Erythroblast (primary cell): ENCODE results near the gene MYL10.
A peak's percentile ranks its signal among the peaks of the same experiment; 100 is the strongest.

Experiments used
- DNase-seq, 2 experiments: peaks; one replicate each; lab custom pipeline; 2025; lab: John Stamatoyannopoulos, UW
- GATA1 ChIP-seq: IDR thresholded peaks from 2 replicates; pipeline ENCODE4 v1.6.1; 2011; ENCODE audit warnings: low read depth, mild to moderate bottlenecking, control low read depth, low read length, moderate library complexity
- POLR2A ChIP-seq: IDR thresholded peaks from 2 replicates; pipeline ENCODE4 v1.6.1; 2011; ENCODE audit warnings: mild to moderate bottlenecking, low read length

The MYL10 gene

DNA sequence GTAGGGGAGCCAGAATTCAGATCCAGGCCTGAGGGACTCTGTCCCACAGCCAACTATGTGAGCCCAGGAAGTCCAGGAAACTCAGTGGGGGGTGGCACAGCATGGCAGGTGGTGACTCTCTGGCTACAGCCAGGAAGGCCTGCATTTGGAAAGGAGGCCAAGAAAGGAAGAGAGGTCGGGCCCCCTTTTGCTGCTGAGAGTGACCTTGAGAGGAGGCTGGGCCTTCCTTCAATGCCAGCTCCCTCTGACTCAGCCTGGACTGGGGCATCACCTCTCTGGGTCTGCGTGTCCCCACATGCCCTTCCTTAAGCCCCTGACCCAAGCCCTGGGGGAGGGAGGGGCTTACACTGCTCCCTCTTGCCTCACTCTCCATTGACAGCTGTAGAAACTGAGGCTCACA, 6.4 kb upstream of the MYL10 start:
- no peak for DNase-seq
- TF ChIP-seq GATA1 (no peak), POLR2A (no peak)

DNA sequence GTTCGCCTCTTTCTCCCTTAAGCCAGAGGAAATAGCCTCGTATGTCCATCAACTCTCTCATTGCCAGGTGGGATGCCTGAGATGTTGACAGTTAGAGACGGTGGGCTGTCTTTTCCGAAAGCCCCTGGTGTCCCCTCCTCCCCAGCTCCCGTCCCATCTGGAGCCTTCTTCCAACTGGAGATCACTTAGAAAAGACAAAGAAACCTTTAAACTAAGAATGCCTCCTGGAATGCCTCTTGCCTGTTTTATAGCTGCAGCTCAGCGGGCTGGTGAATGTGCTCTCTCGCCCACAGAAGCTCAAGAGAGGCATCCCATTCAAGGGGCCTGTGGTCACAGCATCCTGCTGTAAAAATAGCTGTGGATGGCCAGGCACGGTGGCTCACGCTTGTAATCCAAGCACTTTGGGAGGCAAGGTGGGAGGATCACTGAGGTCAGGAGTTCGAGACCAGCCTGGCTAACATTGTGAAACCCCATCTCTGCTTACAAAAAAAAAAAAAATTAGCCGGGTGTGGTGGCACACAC, 5.2 kb upstream of the MYL10 start:
- no peak for DNase-seq
- TF ChIP-seq GATA1 (no peak), POLR2A (no peak)

DNA sequence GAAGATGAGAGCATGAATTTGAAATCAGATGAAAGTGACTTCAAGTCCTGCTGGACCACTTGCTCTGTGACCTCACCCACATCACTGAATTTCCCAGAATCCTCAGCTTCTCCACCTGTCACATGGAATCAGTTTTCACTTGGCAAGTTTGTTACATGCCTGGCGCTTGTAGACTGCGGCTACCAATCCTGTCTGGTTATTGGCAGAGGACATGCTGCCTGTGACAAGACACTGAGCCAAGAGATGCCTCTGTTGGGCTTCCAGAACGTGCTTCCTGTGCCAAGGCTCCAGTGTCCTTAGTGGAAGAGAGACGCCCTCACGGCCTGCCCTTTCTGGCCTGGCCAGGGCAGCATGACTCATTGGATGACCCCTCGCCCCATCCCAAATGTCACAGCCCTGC, 4.4 kb upstream of the MYL10 start:
- TF ChIP-seq GATA1 (no peak), POLR2A (no peak)

DNA sequence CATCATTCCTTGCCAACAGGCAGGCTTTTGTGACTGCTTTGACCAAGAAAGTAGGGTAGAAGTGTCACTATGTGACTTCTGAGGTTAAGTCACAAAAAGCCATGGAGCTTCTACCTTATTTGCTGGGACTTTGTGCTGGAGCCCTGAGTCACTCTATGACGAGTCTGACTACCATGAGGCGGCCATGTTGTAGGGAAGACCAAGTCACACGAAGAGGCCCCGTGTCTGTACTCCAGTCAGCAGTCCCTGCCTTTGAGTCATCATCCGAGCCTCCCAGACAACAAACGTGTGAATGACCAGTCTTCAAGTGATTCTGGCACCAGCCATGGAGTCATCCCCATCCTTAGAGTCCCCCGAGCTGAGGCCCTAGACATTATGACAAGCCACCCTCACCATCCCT, 3.5 kb upstream of the MYL10 start:
- DNase-seq, result peak in 1 of 2 experiments; percentile 5
- TF ChIP-seq POLR2A, result no peak
- TF ChIP-seq GATA1, result no peak

More for the DNA sequence above, 4.4 kb upstream of the MYL10 start:
- no peak for DNase-seq

DNA sequence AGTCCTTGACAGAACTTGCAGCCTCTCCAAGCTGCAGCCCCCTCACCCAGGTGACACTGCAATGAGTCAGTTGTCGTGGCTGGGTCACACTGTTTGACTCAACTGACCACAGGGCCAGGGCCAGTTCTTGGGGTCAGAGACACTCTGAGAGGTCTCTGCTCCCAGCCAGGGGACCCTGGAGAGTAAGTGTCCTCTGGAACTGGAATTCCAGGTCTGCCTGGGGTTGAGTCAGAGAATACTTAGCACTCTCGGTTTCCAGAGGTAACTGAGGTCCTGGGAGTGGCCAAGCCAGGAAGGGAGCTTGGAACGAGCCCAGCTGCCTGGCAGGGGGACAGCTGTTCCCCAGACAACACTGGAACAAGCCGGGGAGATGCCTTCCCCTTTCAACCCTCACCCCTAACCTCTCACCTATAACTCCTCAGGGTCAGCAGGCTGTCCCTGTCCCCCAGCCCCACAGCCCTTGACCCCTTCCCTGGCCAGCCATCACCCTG, 2.2 kb upstream of the MYL10 start:
- no peak for DNase-seq
- TF ChIP-seq GATA1 (no peak), POLR2A (no peak)

DNA sequence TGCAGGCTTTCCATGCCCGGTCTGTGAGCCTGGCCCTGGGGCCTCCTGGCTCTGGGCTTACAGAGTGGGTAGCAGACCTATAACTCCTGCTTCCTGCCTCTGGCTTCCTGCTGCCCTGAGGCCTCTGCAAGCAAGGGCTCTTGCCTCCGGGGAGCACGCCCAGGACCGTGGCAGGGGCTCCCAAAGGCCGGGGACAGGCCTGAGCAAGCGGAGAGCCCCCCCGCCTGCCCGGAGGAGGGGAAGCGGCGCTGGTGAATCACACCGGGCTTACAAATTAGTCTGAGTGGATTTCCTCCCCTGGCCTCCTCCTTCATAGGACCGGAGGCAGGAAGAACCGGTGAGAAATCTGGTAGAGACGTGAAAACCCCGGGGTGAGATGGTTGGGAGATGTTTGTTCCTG, 1.5 kb upstream of the MYL10 start:
- no peak for TF ChIP-seq POLR2A
- TF ChIP-seq GATA1, result no peak
- no peak for DNase-seq

DNA sequence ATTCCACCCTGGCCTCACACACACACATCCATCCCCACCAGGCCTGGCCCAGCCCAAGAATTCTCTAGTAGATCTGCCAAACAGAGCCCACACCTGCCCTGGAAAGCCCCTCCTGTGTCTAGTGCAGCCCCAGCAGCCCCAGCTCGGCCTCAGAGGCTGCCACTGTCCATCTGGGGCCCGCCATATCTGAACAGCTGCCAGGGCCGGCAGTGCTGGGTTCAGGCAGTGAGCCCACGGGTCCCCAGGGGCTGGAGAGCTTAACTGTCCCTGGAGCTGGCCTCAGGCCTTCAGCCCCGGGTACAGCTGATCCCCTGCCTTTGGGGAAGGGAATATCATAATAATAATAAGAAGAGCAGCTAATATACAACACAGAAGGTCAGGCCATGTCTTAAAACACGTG, 574 bp downstream of the MYL10 start:
- no peak for TF ChIP-seq POLR2A
- no peak for DNase-seq

DNA sequence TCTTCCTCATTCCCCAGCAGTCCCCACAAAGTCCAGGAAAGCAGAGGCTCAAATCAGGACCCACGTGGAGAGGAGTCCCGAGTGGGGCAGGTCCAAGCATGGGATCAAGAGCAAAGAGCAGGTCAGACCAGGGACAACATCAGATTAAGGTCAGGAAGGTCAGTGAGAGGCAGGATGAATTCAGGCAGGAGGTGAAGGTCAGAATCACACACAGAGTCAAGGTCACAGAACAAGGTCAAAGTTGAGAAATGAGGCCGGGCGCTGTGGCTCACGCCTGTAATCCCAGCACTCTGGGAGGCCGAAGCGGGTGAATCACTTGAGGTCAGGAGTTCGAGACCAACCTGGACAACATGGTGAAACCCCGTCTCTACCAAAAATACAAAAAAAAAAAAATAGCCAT, 2.3 kb downstream of the MYL10 start:
- no peak for DNase-seq
- no peak for TF ChIP-seq GATA1
- no peak for TF ChIP-seq POLR2A

DNA sequence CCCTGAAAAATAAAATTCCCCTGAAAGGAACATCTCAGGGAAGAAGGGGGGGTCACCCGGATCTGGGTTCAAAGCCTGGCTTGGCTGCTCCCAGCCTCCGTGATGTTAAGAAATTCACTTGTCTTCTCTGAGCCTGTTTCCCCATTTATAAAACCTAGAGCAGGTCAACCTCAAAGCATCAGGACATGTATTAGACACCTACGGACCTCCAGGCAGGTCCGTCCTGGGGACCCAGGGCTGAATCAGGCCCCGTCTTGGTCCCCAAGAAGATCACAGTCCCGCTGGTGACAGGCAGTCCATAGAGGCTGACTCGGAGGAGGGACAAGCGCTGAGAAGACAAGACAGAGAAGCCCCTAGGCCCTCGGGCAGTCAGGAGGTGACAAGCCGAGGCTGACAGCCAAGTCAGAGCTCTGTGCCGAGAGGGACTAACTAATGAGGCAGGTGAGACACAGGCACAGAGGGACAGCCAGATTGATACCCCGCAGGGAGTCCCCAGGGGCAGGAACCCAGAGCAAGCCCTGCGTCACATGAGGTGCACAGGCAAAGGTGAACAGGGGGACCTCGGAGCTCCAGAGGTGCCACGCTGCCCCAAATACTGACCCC, 2.9 kb downstream of the MYL10 start:
- TF ChIP-seq GATA1, result no peak
- TF ChIP-seq POLR2A, result no peak
- DNase-seq, result no peak

DNA sequence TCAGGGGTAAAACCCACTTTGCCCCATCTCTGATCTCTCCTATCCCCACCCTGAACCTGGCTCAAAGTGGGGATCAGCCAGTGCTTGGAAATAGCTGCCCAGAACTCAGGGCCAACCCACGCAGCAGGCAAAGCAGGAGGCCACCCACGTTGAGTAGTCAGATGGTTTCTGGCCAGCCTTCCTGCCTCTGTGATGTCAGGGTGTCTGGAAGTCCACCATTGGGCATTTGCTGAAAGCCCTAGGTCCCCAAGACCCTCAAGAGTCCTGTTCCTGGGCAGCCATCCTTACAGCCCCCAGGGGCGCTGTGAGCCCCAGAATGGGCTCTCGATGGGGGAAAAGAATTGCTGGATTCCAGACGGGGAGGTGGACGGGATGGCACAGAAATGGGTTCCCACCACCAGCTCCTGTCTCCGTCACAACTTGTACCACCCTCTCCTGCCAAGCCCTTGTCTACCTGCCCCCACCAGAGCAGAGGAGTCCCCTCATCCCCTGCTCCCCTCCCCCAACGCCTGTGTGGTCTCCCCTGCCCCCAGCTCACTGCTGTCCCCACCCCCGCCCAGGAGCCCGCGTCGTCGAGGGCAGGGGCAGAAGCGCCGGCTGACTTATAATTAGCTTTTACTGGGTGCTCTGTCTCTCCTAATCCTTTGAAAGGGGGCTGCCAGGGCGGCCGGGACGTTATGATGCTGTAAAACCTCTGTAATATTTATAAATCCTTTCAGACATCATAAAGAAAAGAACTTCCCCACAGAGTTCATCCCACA, 3.9 kb downstream of the MYL10 start:
- DNase-seq, result no peak
- TF ChIP-seq POLR2A (no peak), GATA1 (no peak)

DNA sequence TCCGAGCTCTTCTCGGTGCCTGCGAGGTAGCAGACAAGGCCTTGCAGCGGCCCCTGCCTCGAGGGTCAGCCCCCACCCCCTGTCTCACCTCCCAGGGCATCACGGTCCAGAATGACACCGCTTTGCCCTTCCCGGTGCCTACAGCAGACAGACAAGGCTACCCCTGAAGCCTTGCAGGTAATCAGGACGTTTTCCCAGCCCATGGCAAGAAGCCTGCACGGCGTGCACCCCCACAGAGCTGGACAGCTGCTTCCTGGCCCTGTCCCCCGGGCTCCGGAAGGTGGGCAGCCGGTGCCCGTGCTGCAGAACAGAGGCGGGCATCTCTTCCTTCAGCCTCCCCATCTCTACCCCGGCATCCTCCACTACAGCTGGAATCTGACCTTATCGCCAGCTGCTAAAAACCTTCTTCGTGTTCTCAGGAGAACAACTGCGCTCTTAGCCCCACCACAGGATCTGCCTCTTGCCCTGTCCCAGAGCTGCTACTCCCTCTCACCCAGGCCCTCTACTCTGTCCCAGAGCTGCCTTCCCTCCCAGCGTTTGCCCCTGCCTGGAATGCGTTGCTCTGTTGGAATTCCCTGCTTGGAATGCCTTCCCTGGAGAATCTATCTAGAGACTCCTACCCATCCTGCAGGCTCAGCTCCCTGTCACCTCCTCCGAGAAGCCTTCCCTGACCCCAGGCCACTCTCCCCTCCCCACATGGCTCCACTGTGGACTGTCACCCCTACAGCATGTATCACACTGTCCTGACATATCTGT, 4.7 kb downstream of the MYL10 start:
- TF ChIP-seq GATA1, result no peak
- TF ChIP-seq POLR2A, result no peak
- no peak for DNase-seq

DNA sequence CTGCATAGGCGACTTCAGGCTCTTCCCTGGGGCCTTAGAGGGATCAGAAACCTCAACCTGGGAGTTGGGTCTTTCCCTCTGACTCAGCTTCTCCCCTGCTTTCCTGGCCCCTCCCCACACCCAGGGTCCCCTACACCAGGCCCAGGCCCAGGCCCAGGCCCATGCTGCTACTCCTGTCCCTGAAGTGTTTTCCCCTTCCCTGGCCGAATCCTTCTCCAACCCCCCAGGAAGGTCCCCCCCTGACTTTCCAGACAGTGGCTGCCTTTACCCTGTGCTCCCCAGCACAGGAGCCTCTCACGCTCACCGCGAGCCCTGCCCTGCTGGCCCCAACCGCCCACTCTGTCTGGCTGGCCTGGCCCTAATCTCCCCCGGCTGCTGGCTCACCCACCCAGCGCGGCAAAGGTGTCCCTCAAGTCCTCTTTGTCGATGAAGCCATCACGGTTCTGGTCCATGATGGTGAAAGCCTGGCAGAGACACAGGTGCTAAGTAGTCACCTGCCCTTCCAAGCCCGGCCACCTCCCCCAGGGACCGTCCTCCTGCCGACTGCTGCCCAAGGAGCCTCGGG, 6.4 kb downstream of the MYL10 start:
- no peak for TF ChIP-seq POLR2A
- TF ChIP-seq GATA1, result no peak
- DNase-seq, result no peak

DNA sequence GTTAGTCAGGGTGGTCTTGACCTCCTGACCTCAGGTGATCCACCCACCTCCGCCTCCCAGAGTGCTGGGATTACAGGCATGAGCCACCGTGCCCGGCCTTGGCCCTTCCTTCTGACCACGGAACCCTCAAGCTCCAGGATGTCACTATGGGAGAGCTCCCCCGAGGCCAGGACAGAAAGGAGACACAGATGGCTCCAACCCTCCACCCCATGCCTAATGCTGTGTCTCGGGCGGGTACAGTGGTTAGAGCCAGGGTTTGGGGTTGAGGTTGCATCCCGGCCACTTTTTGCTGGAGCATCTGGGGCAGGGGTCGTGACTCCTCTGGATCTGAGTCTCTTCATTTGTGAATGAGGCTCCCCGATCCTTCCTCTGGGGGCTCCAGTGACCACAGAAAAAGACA, 8.1 kb downstream of the MYL10 start:
- no peak for DNase-seq

More for the DNA sequence above, 8.1 kb downstream of the MYL10 start:
- TF ChIP-seq GATA1 (no peak), POLR2A (no peak)
